ENCODE data around the gene ANKRD40. TPM values are rescaled to one million over a fixed set of nuclear protein-coding genes. Genes with fewer than 3 reads are reported as not detected.

Gene ANKRD40
- total and polyA plus RNA-seq, 9 of the 15 experiments (the other 6 are each of a cell fraction or from before 2014, with no cell fraction given): 9.0 to 28.9 (median 27.7) TPM

DNA sequence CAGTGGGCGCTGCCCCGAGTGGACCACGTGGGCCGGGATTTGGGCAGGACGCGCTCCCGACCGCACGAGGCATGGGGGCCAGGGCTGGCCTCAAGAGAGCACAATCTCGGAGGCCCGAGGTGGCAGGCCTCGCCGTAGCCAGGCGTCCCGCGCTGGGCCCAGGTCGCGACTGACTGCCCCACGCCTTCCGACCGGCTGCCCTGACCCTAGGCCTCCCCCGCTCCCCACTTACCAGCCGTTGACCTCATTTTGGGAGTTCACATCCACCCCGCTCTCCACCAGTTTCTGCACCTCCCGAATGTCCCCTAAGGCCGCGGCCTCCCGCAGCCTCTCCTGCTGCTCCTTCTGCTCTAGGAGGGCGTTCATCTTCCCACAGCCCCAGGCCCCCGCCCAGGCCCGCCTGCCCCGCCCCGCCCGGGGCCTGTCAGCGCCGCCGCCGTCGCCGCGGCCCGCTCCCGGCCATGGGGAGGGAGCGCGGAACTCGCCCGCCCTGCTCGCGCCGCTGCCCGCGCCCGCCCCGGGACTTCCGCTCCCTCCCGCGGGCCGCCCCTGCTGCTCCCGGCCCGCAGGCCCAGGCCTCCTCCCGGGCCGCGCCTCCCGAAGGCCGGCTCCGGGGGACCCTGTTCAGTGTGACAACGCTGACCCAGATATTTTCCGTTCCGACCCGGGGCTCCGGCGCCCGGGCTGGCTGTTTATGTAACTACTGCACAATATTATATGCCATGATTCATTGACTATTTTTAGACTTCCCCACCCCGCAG, at the start of gene ANKRD40 (continued):
- peak; percentile 73 for TF ChIP-seq CHD1 (IDR thresholded peaks at IDR 0.05; ENCODE audit: low read length)
- no peak for TF ChIP-seq XRCC3 (IDR thresholded peaks at IDR 0.05)
- TF ChIP-seq ZNF175 (CRISPR knock-in tag; IDR thresholded peaks at IDR 0.05; ENCODE audit: low read depth): no peak; the same call in 1 of the 2 replicates
- peak in 1 of 2 experiments; percentile 75; a peak in 2 of 4 replicates for TF ChIP-seq RCOR1 (IDR thresholded peaks at IDR 0.05; ENCODE audit: borderline replicate concordance in 1 of 2, low read depth in 2 of 2, low read length in 2 of 2)
- TF ChIP-seq CCAR2 (IDR thresholded peaks at IDR 0.05; ENCODE audit: low read depth, low read length): no peak
- TF ChIP-seq REST (IDR thresholded peaks at IDR 0.05; ENCODE audit: borderline replicate concordance): no peak
- no peak for TF ChIP-seq REST (CRISPR knock-in tag; IDR thresholded peaks at IDR 0.05; ENCODE audit: low read depth)
- no peak for TF ChIP-seq HDAC3 (IDR thresholded peaks at IDR 0.05; ENCODE audit: borderline replicate concordance, partially characterized antibody)
- peak; percentile 57; the same call in 1 of the 2 replicates for TF ChIP-seq ZKSCAN1 (IDR thresholded peaks at IDR 0.05; ENCODE audit: low read depth, low read length)
- no peak; the same call in 1 of the 2 replicates for TF ChIP-seq NR2C1 (IDR thresholded peaks at IDR 0.05)
- TF ChIP-seq NR2C1 (tag; IDR thresholded peaks at IDR 0.05): 0 out of 2 replicates have a peak, but pooled peaks have one; percentile 27
- peak in 1 of 2 experiments; percentile 72; a peak in 1 of 3 replicates for TF ChIP-seq CBX3 (IDR thresholded peaks at IDR 0.05; ENCODE audit: borderline replicate concordance in 1 of 2, low read length in 2 of 2)
- TF ChIP-seq ZNF766 (CRISPR knock-in tag; conservative IDR thresholded peaks at IDR 0.05): 0 out of 2 replicates have a peak, but pooled peaks have one; percentile 63
- TF ChIP-seq U2AF1 (optimal IDR thresholded peaks at IDR 0.05; ENCODE audit: low read depth, low read length): no peak
- peak; percentile 56; the same call in 1 of the 2 replicates for TF ChIP-seq ZNF511 (CRISPR knock-in tag; IDR thresholded peaks at IDR 0.05)
- TF ChIP-seq FOXK2 (conservative IDR thresholded peaks at IDR 0.05 in 1 of 2, IDR thresholded peaks at IDR 0.05 in 1 of 2; ENCODE audit: low read depth in 2 of 2): peak; percentile 91 to 94
- no peak for TF ChIP-seq ZKSCAN8 (CRISPR knock-in tag; IDR thresholded peaks at IDR 0.05)
- TF ChIP-seq ZBTB7A (IDR thresholded peaks at IDR 0.05; ENCODE audit: borderline replicate concordance, control insufficient read depth, low read depth, low read length): peak; percentile 51; the same call in 1 of the 2 replicates
- TF ChIP-seq EP300 (IDR thresholded peaks at IDR 0.05; ENCODE audit: low read length): peak; percentile 75
